Raji (cell line): ENCODE measurements around the gene SLF2.

Experiments used
- POLR2A ChIP-seq: IDR thresholded peaks from 2 replicates; pipeline ENCODE4 v1.6.1; 2011; ENCODE audit warnings: low read depth, low read length, control low read depth; ENCODE audit not compliant: insufficient read depth

Gene SLF2

GRCh38 chr10:101003639-101004206, 91.0 kb downstream of the SLF2 start:
- no peak for TF ChIP-seq POLR2A

GRCh38 chr10:101005361-101005760, 92.6 kb downstream of the SLF2 start:
- no peak for TF ChIP-seq POLR2A

GRCh38 chr10:101005869-101006567, 93.3 kb downstream of the SLF2 start:
- no peak for TF ChIP-seq POLR2A

- no peak for TF ChIP-seq POLR2A
These were observed 93.9 kb downstream of the SLF2 start for GRCh38 chr10:101006593-101007098.

GRCh38 chr10:101007099-101007711, 94.4 kb downstream of the SLF2 start:
- TF ChIP-seq POLR2A, result no peak

- TF ChIP-seq POLR2A, result no peak
These were observed 95.4 kb downstream of the SLF2 start for GRCh38 chr10:101007915-101008822.

GRCh38 chr10:101008823-101009423, 96.2 kb downstream of the SLF2 start:
- TF ChIP-seq POLR2A, result no peak

GRCh38 chr10:101010329-101010728, 97.6 kb downstream of the SLF2 start:
- no peak for TF ChIP-seq POLR2A

- no peak for TF ChIP-seq POLR2A
These were observed 99.0 kb downstream of the SLF2 start for GRCh38 chr10:101011517-101012423.

GRCh38 chr10:101012525-101013364, 100.0 kb downstream of the SLF2 start:
- no peak for TF ChIP-seq POLR2A

GRCh38 chr10:101013365-101013825, 100.6 kb downstream of the SLF2 start:
- no peak for TF ChIP-seq POLR2A

- no peak for TF ChIP-seq POLR2A
These were observed 101.6 kb downstream of the SLF2 start for GRCh38 chr10:101014230-101014884.
